ENCODE results near the gene TBC1D5.

The TBC1D5 gene

GRCh38 chr3:17411157-17411877, 331.1 kb downstream of the TBC1D5 start:
- no peak for DNase-seq
- in situ Hi-C loops (cut with HindIII; ENCODE audit: low pct_ligation_motif_present, low sequenced_read_pairs), result loop anchor here (25.0 kb wide), 1 partner anchor 149 kb away; no protein-coding TSS in a partner anchor
- Histone ChIP-seq H3K27me3 (replicated peaks) (no peaks in the 10 kb centered on the region), H3K36me3 (replicated peaks) (no peaks in the 10 kb centered on the region), H3K4me3 (ENCODE audit: low read depth, low read length) (no peak overlapping the region), H3K27ac (no peak overlapping the region)
- TF ChIP-seq CTCF (IDR thresholded peaks at IDR 0.05; ENCODE audit: low read depth, low read length, missing control alignments), result no peak

DNA sequence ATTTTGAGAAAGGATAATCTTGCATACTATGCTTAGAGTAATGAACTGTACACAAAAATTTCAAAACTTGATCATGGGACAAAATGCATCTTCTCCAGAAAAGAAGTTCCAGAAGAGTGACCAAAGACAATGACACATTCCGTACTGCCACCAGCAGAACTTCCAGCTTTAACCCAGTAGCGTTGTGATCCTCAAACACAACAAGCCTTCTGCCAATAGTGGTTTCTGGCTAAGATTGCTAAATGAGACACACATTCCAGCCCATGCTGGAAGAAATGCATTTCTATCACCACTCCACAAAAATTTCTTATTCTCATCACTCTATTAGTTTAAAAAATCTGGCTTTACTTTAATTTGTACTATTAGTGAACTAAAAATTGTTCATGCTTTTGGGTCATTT, 334.9 kb downstream of the TBC1D5 start:
- TF ChIP-seq CTCF (IDR thresholded peaks at IDR 0.05; ENCODE audit: low read depth, low read length, missing control alignments), result no peak
- no peak overlapping the region for H3K4me3 ChIP-seq (ENCODE audit: low read depth, low read length)
- H3K27ac ChIP-seq, result no peak overlapping the region
- DNase-seq, result no peak
- in situ Hi-C loops (cut with HindIII; ENCODE audit: low pct_ligation_motif_present, low sequenced_read_pairs), result loop anchor here (25.0 kb wide), 1 partner anchor 145 kb away; no protein-coding TSS in a partner anchor
- no peaks in the 10 kb centered on the region for H3K36me3 ChIP-seq (replicated peaks)
- no peaks in the 10 kb centered on the region for H3K27me3 ChIP-seq (replicated peaks)

GRCh38 chr3:17404548-17404947, 337.9 kb downstream of the TBC1D5 start:
- in situ Hi-C loops (cut with HindIII; ENCODE audit: low pct_ligation_motif_present, low sequenced_read_pairs), result loop anchor here (25.0 kb wide), 1 partner anchor 142 kb away; no protein-coding TSS in a partner anchor
- DNase-seq, result no peak
- TF ChIP-seq CTCF (IDR thresholded peaks at IDR 0.05; ENCODE audit: low read depth, low read length, missing control alignments), result no peak

DNA sequence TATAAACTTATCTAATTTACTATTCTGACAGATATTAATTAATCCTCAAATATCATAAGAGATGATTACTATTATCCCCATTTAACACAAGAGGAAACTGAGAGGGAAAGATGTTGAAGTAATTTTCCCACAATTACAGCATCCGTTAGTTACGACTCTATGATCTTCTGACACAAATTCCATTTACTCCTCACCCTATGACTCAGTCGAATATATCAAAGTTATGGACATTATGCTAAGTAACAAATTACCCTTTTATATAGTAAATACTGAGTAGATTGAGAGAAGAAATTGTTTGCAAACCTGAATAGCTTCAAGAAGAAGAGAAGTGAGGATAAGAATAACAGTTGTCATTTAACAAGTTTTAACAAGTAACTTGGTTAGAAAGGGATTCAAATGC, 340.0 kb downstream of the TBC1D5 start:
- in situ Hi-C loops (cut with HindIII; ENCODE audit: low pct_ligation_motif_present, low sequenced_read_pairs), result loop anchor here (25.0 kb wide), 1 partner anchor 140 kb away; no protein-coding TSS in a partner anchor
- no peak overlapping the region for H3K4me3 ChIP-seq (ENCODE audit: low read depth, low read length)
- no peak for TF ChIP-seq CTCF (IDR thresholded peaks at IDR 0.05; ENCODE audit: low read depth, low read length, missing control alignments)
- H3K27me3 ChIP-seq (replicated peaks), result no peaks in the 10 kb centered on the region
- H3K27ac ChIP-seq, result no peak overlapping the region
- no peaks in the 10 kb centered on the region for H3K36me3 ChIP-seq (replicated peaks)
- no peak for DNase-seq

More at GRCh38 chr3:17404548-17404947, 337.9 kb downstream of the TBC1D5 start:
- no peaks in the 10 kb centered on the region for H3K27me3 ChIP-seq (replicated peaks)
- H3K4me3 ChIP-seq (ENCODE audit: low read depth, low read length), result no peak overlapping the region
- H3K27ac ChIP-seq, result no peak overlapping the region
- no peaks in the 10 kb centered on the region for H3K36me3 ChIP-seq (replicated peaks)

DNA sequence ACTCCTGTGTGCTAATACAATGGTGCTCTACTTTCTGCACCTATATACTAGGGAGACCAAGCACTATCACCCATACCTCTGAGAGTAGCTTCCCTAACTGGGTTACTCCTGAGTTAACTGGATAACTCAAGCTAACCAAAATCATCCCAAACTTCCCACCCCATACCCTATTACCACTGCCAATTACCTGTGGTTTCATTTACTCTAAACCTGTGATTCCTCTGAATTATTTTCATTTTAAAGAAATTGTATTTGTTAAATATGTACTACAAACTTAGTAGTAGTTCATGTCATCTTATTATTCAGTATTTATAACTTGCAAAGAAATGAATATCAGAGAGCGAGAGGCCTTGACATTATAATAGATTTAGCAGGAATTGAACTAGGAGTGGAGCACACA, 340.5 kb downstream of the TBC1D5 start:
- in situ Hi-C loops (cut with HindIII; ENCODE audit: low pct_ligation_motif_present, low sequenced_read_pairs), result loop anchor here (25.0 kb wide), 1 partner anchor 140 kb away; no protein-coding TSS in a partner anchor
- no peaks in the 10 kb centered on the region for H3K36me3 ChIP-seq (replicated peaks)
- H3K27ac ChIP-seq, result no peak overlapping the region

More for the DNA sequence above, 340.5 kb downstream of the TBC1D5 start:
- Histone ChIP-seq H3K4me3 (ENCODE audit: low read depth, low read length) (no peak overlapping the region), H3K27me3 (replicated peaks) (no peaks in the 10 kb centered on the region)
- TF ChIP-seq CTCF (IDR thresholded peaks at IDR 0.05; ENCODE audit: low read depth, low read length, missing control alignments), result no peak
- no peak for DNase-seq
